GM19240 (cell line): ENCODE measurements around the gene CHGA.

ENCODE experiments used
- DNase-seq: peaks from one replicate; pipeline ENCODE4 v3.0.0; 2011; ENCODE audit warnings: low spot score; ENCODE audit not compliant: insufficient read length

Gene CHGA

GRCh38 chr14:92959761-92960680 lies 37.1 kb downstream of the CHGA start:
- DNase-seq = no peak

DNA sequence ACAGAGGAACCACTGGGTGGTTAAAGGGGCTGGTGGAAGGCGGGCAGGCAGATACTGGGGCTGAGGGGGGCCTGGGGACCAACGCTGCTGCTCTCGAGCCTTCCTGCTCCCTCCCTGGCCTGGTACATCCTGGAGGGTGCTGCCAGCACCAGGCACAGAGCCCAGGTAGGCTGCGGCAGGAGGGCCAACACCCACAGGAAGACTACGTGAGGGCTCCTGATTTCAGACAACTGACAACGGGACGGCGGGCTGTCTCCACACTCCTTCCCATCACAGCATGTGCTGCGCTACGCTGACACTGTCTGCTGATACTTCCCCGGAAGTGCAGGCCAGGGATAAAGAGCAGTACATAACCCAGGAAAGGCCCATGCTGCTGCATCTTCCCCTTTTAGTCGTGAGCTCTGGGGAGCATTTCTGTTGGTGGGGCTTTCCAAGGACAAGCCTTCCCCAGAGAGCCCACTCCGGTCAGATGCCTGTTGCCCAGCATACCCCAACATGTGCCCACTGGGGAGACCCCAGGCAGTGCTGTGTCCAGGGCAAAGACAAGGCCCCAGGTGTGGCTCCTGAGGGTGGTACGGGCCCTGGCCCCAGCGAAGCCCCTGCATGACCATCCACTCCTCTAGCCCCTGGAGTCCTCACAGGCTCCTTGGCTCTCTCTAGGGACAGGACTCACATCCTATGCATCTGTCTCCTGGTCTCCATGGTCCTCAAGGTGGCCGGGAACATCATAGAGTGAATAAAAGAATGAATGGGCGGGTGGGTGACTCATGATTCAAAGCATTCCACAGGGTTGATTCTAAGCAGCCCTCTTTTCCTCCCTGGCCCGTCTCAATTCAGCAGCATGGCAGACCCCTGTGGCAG lies 38.0 kb downstream of the CHGA start:
- DNase-seq = no peak

DNA sequence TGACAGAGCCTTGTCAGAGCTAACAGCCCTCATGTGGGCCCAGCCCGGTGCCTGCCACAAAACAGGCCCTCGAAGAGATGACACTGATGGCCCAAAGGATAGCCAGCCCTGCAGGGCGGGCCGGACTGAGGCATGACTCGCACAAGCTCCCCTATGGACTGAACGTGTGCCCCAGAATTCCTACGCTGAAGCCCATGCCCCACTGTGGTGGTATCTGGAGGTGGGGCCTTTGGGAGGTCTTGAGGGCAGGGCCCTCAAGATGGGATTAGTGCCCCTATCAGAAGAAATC lies 38.6 kb downstream of the CHGA start:
- DNase-seq = no peak

DNA sequence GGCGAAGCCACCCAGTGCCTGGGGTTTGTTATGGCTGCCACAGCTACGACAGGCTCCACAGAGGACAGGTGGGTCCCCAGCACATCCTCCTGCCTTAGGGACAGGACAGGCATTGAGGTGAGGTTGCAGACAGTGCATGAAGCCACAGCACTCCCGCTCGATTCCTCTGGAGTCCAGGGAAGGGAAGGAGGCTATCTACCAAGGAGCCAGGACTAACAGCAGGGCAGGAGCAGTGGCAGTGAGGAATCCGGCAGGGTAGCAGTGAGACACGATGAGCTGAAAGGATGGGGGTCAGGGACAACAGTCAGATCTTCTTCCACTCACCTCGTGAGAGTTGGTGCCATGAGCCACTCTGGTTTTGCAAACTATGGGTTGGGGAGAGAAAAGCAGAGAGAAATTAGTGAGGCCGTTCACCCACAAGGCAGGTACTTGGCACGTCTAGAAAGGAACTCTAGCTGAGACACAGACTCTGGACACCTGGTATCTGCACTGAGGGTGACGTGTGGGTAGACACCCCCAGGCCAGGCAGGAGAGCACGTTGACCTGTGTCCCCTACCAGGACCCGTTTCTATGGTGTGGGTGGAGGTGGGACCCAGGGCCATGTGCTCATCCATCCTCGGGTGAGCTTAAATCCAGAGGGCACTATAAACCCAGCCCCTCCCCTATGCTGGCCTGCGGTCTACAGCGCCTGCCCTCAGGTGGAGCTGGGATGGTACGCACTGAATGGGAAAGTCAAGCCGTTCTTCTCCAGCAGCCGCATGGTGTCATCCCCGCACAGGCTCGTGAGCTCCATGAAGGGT lies 39.3 kb downstream of the CHGA start:
- no peak for DNase-seq

GRCh38 chr14:92962831-92963095 lies 39.8 kb downstream of the CHGA start:
- no peak for DNase-seq

DNA sequence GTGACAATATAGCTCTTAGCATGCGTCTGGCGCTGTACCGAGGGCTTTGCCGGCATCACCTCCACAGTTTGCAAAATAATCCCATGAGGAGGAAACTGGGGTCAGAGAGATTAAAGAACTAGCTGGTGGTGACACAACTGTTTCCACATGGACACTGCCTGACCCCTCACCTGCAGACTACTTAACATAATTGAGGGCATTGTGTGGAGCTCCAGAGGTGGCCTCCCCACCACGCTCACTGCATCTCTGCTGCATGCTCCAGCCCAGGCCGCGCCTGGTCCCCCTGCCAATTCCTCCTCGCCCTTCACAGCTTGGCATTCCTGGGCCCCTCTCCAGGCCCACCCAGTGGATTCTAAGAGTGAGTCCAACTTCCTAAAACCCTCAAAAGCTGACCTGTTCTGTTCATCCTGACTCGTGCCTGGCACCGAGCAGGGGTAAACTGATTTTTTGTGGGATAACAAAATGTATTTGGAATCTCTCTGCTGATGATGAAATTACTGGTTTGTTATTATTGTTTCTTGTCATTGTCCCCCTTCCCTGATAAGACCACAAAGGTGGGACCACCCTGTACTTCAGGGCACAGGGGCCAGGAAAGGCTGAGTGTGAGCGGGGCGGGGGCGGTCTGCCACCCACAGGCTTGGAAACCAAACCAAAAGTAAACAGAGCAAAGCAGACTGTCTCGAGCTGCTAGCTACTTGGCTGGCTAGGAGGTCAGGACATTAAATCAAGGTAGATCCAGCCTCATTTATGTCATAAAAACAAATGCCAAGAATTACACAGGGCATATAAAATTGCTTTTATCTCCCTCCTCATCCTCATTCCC lies 40.6 kb downstream of the CHGA start:
- no peak for DNase-seq

GRCh38 chr14:92964124-92965109 lies 41.5 kb downstream of the CHGA start:
- no peak for DNase-seq

GRCh38 chr14:92965281-92965680 lies 42.3 kb downstream of the CHGA start:
- no peak for DNase-seq

GRCh38 chr14:92967346-92967926 lies 44.5 kb downstream of the CHGA start:
- DNase-seq = no peak

DNA sequence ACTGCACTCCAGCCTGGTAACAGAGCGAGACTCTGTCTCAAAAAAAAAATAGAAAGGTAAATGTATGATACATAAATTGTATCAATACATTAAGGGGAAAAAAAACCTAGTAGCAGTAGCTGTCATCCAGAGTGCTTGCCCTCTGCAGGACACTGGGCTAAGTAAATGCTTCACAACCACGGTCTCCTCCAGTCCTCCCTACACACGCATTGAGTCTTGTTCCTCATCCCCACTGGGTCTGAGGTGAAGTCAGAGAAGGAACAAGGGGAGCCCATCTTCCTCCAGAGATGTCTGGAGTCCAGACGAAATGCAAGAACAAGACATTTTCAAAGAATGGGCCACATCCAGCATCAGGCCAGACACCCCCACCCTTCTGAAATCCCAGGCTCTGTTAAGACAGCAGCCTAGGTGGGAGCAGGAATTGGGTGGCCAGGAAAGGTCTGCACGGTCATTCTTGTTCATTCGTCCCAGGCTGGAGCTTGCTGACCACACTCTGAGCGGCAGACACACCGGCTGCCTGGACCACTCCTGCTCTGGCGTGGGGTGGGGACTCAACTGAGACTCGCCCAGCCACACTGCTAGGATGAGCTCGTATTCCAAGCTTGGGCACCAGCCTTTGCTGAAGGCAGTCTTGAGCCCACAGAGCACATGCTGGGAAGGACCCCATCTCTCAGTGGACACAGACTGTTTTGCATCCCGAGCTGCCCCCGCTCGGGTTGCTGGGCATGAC lies 45.5 kb downstream of the CHGA start:
- no peak for DNase-seq

- no peak for DNase-seq
These were observed 46.5 kb downstream of the CHGA start for GRCh38 chr14:92969430-92969829.

DNA sequence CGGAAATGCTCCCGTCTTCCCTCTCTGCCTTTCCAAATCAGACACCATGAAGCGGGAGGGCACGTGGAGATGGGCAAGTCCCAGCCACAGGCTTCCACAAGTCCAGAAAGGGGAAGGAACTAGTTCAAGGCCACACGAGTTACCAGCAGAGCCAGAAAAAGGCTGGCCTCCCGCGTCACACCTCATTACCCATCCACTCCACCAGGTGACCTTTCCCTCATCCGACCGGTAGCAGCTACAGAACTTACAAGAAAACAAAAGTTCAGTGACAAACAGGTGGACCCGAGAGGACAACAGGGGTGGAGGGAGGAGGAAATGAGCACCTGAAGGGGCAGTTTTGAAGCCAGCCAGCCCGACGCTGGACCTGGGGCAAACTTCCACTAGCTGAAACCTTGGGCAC lies 46.9 kb downstream of the CHGA start:
- DNase-seq = no peak

DNA sequence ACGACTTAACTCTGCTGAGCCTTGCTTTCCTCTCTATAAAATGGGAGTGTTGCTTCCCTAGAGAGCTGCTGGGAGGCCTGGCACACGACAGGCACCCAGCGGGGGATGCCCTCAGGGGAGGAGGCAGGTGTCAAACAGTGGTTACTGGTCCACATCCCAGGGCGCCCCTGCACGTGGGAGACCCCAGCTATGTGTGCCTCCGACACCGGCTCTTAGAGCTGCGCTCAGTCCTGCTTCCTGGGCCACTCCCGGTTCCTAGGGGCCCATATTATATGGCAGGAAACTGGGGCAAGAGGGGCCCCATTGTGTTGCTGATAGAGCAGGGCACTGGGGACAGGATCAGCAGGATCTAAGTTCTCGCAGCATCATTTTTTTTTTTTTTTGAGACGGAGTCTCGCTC lies 47.3 kb downstream of the CHGA start:
- no peak for DNase-seq

DNA sequence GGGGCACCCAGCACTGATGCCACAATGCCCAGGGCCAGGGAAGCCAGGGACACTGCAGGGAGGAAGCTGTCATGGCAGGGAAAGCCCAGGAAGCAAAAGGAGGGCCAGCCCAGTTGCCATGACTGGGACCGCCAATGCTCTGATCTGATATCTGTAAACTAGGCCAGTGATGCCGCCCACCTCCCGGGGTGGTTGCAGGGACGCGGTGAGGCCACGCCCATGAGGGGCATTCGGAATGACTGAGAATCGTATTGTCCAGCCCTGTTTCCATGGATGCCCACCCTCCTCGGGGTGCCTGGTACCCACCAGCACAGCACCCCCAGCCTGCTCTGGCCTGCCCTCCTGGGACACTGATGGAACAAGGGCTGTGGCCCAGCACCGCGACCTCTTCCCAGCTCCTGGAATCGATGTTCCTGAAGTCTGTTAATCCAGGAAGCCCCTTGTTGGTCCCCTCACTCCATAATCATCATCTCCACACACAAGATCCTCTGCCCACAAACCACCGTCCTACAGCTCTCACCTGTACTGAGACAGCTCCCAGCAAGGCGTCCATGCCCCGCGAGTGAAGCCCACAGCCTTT lies 48.7 kb downstream of the CHGA start:
- no peak for DNase-seq

DNA sequence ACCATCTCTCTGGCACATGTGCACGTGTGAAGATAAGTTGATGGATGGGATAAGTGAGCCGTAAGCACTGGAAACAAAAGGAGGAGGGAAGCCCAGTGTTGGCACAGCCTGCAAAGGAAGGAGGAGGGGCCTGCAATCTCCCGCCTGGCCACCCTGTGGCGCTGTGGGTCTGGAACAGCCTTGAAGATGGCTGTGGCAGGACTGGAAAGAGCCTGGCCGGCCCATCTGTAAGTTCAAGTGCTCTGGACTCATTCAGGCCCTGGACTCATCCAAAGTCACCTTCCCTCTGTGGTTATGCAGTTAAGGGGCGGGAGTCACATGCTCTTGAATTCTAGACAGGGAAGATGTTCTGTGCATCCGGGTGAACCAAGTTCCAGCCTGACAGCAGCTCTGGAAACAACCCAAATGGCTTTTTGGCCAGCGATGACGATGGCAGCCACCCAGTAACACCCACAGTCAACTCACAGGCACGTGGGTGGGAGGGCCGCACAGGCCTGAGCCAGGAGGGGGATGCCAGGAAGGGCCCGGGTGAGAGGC lies 50.4 kb downstream of the CHGA start:
- DNase-seq = no peak

DNA sequence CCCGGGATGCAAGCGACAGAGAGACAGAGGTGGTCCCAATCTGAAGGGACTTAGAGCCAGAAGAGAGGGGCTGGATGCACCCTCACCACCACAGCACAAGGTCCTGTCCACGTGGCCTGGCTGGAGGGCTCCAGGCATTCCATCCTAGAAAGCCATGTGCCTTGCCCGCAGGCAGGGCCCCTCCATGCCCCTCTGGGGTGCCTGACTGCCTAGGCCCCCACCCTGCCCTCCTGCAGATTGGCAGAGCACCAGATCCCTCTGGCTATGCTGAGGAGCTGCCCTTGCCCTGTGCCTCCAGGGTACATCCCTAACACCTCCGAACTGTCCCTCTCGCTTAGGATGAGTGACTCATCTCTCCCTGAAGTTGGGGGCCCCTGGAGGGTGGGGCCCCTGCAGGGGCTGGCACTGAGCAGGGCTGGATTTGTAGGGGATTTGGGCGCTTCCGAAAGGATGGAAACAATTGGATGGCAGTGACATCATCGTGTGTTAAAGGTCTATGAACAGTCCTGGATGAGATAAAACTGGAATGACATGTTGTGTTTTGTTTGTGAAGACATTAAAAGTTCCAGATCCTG lies 50.9 kb downstream of the CHGA start:
- DNase-seq = no peak

- no peak for DNase-seq
These were observed 51.8 kb downstream of the CHGA start for GRCh38 chr14:92974541-92975345.
